Measurements from ENCODE around the gene UGGT1.

Gene UGGT1

DNA sequence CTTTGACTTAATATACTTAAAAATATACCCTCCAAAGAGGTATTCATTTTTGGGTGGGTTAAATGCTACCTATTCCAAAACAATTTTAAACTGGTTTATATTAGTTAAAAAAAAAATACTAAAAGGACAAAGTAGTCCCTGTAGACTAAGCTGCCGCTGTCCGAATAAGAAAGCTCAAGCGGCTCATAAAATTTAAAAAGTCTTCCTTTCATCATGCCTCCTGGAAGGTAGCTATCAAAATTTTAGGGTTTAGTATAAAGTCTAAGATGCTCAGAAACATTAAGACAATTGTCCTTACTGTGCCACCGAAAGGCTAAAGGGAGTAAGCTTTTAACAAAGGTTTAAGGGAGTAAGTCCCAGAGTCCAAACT, 440 bp upstream of the UGGT1 start:
- Mint-ChIP-seq H3K4me1 (ENCODE audit: low read depth) (peaks cover 35% of the 10 kb centered on the region), H3K27me3 (ENCODE audit: low read depth) (peaks cover 2% of the 10 kb centered on the region), H3K36me3 (ENCODE audit: low read depth) (peaks cover 20% of the 10 kb centered on the region), H3K4me3 (peak overlapping the region; percentile 91), H3K9me3 (no peaks in the 10 kb centered on the region), H3K27ac (peak overlapping the region; percentile 93)
- no peak for DNase-seq (ENCODE audit: low spot score)

DNA sequence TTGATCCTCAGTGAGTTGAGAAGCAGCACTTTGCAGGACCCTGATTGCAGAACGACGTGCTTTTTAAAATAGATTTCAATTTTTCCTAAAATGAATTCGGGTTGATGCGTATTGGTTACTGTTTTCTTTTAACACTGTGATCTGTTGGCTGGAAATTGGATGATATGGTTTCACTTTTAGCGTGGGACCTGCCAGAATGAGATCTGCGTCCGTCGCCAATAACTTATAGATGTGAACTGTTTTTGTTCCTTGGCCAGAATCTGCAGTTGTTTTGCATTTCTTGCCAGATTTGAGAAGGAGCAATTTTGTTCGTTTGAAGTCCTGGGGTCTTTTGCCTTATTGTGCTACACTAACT, 703 bp downstream of the UGGT1 start:
- no peak for DNase-seq (ENCODE audit: low spot score)
- Mint-ChIP-seq H3K9me3 (no peaks in the 10 kb centered on the region), H3K4me3 (peak overlapping the region; percentile 91), H3K4me1 (ENCODE audit: low read depth) (peaks cover 40% of the 10 kb centered on the region), H3K27me3 (ENCODE audit: low read depth) (no peaks in the 10 kb centered on the region), H3K27ac (peak overlapping the region; percentile 93), H3K36me3 (ENCODE audit: low read depth) (peaks cover 26% of the 10 kb centered on the region)

DNA sequence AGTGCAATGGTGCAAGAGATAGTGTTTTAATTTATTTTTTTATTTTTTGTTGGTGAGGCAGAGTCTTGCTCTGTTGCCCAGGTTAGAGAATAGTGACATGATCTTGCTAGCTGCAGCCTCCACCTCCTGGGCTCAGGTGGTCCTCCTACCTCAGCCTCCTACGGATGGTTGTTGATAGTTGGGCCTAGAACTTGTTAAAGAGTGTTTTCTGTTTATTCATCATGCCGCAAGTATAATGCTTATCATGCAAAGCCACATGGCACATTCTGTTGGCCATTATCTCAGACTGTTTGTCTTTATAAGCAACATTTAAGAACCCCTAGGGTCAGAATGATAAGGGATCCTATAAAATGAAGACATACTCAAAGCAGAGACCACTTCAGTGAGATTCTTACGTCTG, 1.7 kb downstream of the UGGT1 start:
- no peaks in the 10 kb centered on the region for H3K27me3 Mint-ChIP-seq (ENCODE audit: low read depth)
- no peaks in the 10 kb centered on the region for H3K9me3 Mint-ChIP-seq
- H3K36me3 Mint-ChIP-seq (ENCODE audit: low read depth), result peaks cover 33% of the 10 kb centered on the region
- DNase-seq (ENCODE audit: low spot score), result no peak
- H3K27ac Mint-ChIP-seq, result peak overlapping the region; percentile 36
- peak overlapping the region; percentile 91 for H3K4me3 Mint-ChIP-seq
- peaks cover 42% of the 10 kb centered on the region for H3K4me1 Mint-ChIP-seq (ENCODE audit: low read depth)

DNA sequence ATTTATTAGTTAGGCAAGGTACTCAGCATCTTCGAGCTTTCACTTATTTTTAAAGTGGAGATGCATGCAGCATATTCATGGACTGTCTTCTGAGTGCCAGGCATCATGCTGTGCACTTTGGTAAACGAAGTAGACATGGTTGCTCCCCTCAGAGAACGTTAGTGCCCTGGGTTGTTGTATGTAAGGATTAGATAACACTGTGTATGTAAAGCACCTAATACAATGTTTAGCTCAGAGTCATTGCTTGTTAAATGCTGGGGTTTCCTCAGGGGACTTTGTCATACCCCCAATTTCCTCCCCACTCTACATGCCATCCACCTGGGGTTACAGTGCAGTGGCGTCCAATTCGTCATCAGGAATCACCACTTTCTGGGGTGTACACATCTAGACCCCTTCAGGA, 2.8 kb downstream of the UGGT1 start:
- DNase-seq (ENCODE audit: low spot score), result no peak
- Mint-ChIP-seq H3K27me3 (ENCODE audit: low read depth) (no peaks in the 10 kb centered on the region), H3K9me3 (no peaks in the 10 kb centered on the region), H3K36me3 (ENCODE audit: low read depth) (peaks cover 43% of the 10 kb centered on the region), H3K4me1 (ENCODE audit: low read depth) (peaks cover 42% of the 10 kb centered on the region), H3K27ac (no peak overlapping the region), H3K4me3 (peak overlapping the region; percentile 91)

DNA sequence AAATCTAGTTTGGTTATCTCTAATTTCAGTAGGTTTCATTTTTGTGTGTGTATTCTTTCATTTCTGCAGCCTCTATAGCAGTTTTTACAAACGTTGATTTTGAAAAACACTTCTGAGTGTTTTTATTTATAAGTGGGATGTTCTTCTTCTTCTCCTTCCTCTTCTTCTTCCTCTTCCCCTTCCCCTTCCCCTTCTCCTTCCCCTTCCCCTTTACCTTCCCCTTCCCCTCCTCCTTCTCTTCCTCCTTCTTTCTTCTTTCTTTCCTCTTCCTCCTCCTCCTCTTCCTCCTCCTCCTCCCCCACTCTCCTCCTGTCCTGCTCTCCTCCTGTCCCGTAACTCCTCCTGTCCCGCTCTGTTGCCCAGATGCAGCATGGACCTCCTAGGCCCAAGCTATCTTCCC, 4.2 kb downstream of the UGGT1 start:
- H3K27ac Mint-ChIP-seq, result no peak overlapping the region

DNA sequence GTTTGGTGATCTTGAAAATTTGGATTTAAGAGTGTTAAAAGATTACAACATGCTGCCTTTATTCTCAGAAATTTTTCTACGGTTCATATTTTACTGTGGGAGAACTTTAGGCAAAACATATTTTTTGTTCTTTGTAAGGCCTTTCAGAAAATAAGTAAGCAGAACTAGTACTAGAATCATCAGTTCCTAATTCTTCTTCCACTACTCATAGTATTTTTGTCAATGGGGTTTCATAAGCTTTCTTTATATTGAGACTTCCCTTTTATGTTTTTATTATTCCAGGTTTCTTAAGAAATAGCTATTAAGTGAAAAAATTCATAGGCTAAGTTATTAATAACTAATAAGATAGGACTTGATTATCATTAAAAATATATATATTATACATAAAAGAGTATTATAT, 12.4 kb downstream of the UGGT1 start:
- peaks cover 14% of the 10 kb centered on the region for H3K4me1 Mint-ChIP-seq (ENCODE audit: low read depth)
- H3K27ac Mint-ChIP-seq, result no peak overlapping the region
- H3K36me3 Mint-ChIP-seq (ENCODE audit: low read depth), result peaks cover 47% of the 10 kb centered on the region
- DNase-seq (ENCODE audit: low spot score), result no peak
- H3K4me3 Mint-ChIP-seq, result no peak overlapping the region
- H3K27me3 Mint-ChIP-seq (ENCODE audit: low read depth), result no peaks in the 10 kb centered on the region
- no peaks in the 10 kb centered on the region for H3K9me3 Mint-ChIP-seq

More for the DNA sequence above, 4.2 kb downstream of the UGGT1 start:
- H3K4me1 Mint-ChIP-seq (ENCODE audit: low read depth), result peaks cover 36% of the 10 kb centered on the region
- H3K27me3 Mint-ChIP-seq (ENCODE audit: low read depth), result no peaks in the 10 kb centered on the region
- H3K36me3 Mint-ChIP-seq (ENCODE audit: low read depth), result peaks cover 47% of the 10 kb centered on the region
- no peaks in the 10 kb centered on the region for H3K9me3 Mint-ChIP-seq
- DNase-seq (ENCODE audit: low spot score), result no peak
- no peak overlapping the region for H3K4me3 Mint-ChIP-seq

DNA sequence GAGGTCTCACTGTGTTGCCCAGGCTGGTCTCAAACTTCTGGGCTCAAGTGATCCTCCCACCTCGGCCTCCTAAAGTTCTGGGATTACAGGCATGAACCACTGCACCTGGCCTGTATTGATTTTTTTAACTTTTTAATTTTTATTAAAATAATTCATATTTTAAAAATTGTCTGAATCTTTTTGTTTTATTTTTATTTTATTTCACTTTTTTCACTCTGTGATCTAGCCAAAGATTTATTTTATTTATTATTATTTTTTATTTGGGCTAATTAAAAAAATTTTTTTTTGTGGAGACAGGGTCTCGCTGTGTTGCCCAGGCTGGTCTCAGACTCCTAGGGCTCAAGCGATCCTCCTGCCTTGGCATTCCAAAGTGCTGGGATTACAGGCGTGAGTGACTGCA, 14.1 kb downstream of the UGGT1 start:
- Mint-ChIP-seq H3K4me3 (no peak overlapping the region), H3K36me3 (ENCODE audit: low read depth) (peaks cover 44% of the 10 kb centered on the region), H3K27me3 (ENCODE audit: low read depth) (no peaks in the 10 kb centered on the region), H3K9me3 (no peaks in the 10 kb centered on the region), H3K27ac (no peak overlapping the region), H3K4me1 (ENCODE audit: low read depth) (peaks cover 14% of the 10 kb centered on the region)
- no peak for DNase-seq (ENCODE audit: low spot score)

DNA sequence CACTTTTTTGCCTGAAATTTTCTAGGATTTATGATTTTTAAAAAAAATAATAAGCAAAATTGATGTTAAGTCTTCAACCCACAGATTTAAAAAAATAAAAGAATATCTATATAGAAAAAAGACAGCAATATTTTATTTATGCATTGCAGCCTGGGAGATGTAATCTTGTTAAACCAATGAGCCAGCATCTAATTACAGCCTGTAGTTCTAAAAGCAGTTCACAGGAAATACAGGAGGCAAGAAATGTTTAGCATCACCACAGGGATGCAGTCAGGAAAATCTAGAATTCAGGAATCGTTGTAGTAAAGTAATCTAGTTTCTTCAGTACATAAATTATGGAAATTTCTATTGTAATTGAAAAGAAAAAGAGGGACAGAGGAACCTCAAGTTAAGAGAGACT, 17.2 kb downstream of the UGGT1 start:
- Mint-ChIP-seq H3K27ac (no peak overlapping the region), H3K36me3 (ENCODE audit: low read depth) (peaks cover 35% of the 10 kb centered on the region), H3K4me1 (ENCODE audit: low read depth) (peaks cover 2% of the 10 kb centered on the region)

DNA sequence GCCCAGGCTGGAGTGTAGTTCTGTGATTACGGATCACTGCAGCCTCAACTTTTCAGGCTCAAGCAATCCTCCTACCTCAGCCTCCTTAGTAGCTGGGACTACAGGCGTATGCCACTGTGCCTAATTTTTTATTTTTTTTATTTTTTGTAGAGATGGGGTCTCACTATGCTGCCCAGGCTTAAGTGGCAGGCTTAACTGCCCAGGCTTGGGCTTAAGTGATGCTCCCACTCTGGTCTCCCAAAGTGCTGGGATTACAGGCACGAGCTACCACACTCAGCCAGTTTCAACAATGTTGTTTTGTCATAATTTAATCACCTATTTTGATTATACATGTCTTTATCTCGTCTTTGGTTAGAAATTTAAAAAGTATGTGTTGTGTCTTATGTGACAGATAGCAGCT, 18.2 kb downstream of the UGGT1 start:
- no peaks in the 10 kb centered on the region for H3K9me3 Mint-ChIP-seq
- H3K4me3 Mint-ChIP-seq, result no peak overlapping the region
- no peak overlapping the region for H3K27ac Mint-ChIP-seq
- H3K27me3 Mint-ChIP-seq (ENCODE audit: low read depth), result no peaks in the 10 kb centered on the region
- H3K4me1 Mint-ChIP-seq (ENCODE audit: low read depth), result no peaks in the 10 kb centered on the region
- no peak for DNase-seq (ENCODE audit: low spot score)
- peaks cover 34% of the 10 kb centered on the region for H3K36me3 Mint-ChIP-seq (ENCODE audit: low read depth)

More for the DNA sequence above, 17.2 kb downstream of the UGGT1 start:
- Mint-ChIP-seq H3K27me3 (ENCODE audit: low read depth) (no peaks in the 10 kb centered on the region), H3K9me3 (no peaks in the 10 kb centered on the region), H3K4me3 (no peak overlapping the region)
- DNase-seq (ENCODE audit: low spot score), result no peak

DNA sequence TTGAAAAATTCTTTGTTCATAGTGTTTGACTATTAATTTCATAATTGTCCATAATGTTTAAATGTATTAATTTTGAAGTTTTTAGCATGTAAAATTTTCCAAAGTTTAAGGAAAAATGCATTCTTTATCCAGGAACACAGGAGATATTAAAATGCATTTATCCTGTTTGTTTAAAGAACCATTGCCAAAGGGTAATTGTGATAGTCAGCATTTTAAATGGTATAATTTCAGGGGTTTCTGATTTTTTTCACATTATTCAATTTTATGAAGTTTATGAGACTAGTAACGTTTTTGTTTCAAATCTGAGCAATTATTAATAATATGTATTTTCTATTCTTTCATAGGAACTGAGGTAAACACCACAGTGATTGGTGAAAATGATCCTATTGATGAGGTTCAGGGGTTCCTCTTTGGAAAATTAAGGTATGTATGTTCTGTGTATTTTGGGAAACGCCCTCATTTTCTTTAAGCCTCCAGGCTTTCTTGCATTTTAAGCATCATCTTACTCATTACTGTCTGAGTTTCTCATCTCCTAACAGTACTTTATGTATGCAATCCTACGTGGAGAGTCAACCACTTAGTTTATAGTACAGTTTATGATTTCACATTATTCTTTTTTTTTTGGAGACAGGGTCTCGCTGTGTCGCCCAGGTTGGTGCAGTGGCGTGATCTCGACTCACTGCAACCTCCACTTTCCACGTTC, 25.1 kb downstream of the UGGT1 start:
- Mint-ChIP-seq H3K27me3 (ENCODE audit: low read depth) (no peaks in the 10 kb centered on the region), H3K4me3 (no peak overlapping the region), H3K27ac (no peak overlapping the region), H3K9me3 (no peaks in the 10 kb centered on the region), H3K36me3 (ENCODE audit: low read depth) (peaks cover 62% of the 10 kb centered on the region), H3K4me1 (ENCODE audit: low read depth) (no peaks in the 10 kb centered on the region)
- no peak for DNase-seq (ENCODE audit: low spot score)

DNA sequence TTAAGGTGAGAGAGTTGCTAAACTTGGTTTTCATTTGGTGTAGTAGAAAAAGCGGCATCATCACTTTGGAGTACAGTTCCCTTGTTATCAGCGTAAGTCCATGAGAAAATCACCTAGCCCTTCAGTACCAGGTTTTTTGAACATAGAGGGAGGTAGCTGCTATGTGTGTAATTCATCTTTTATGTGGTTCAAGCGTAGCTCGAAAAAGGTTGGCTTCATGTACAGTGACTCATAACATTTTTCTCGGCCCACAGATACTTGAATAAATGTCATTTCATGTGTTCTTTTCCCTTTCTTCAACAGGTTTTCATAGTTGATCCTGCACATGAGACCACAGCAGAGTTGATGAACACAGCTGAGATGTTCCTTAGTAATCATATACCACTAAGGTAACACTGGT, 43.6 kb downstream of the UGGT1 start:
- Mint-ChIP-seq H3K36me3 (ENCODE audit: low read depth) (peaks cover 64% of the 10 kb centered on the region), H3K27me3 (ENCODE audit: low read depth) (no peaks in the 10 kb centered on the region), H3K4me1 (ENCODE audit: low read depth) (no peaks in the 10 kb centered on the region), H3K4me3 (no peak overlapping the region), H3K27ac (no peak overlapping the region), H3K9me3 (no peaks in the 10 kb centered on the region)
- DNase-seq (ENCODE audit: low spot score), result no peak

DNA sequence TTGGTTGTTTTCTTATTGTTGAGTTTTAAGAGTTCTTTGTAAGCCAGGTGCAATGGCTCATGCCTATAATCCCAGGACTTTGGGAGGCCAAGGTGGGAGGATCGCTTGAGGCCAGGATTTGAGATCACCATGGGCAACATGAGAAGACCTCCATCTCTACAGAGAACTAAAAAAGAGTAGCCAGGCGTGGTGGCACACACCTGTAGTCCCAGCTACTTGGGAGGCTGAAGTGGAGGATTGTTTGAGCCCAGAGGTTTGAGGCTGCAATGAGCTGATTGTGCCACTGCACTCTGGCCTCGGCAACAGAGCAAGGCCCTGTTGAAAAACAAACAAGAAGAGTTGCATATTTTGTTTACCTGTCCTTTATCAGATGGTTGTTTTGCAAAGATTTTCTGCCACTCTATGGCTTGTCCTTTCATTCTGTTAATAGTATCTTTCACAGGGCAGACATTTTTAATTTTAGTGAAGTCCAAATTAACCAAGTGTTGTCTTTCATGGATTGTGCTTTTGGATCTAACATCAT, 46.2 kb downstream of the UGGT1 start:
- peaks cover 58% of the 10 kb centered on the region for H3K36me3 Mint-ChIP-seq (ENCODE audit: low read depth)
- H3K9me3 Mint-ChIP-seq, result no peaks in the 10 kb centered on the region
- H3K27ac Mint-ChIP-seq, result no peak overlapping the region
- H3K4me1 Mint-ChIP-seq (ENCODE audit: low read depth), result no peaks in the 10 kb centered on the region
- no peak for DNase-seq (ENCODE audit: low spot score)
- H3K4me3 Mint-ChIP-seq, result no peak overlapping the region
- H3K27me3 Mint-ChIP-seq (ENCODE audit: low read depth), result no peaks in the 10 kb centered on the region

DNA sequence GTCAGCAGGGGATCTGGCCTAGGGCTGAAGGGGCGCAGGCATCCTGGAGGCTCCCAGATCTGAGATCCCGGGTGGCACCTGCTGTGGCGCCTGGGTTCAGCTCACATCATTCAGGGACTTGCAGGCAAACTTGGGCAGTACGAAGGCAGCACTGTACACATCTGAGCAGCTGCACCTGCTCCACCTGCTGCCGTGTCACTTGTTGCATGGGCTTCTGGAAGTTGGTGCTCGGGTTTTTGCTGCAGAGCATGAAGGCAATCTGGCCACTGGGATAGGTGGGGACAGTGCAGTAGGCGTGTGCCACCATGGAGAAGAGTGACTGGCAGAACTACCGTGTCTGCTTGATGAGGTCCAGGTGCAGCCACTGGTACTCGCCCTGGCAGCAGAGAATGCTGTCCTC, 48.6 kb downstream of the UGGT1 start:
- no peak for DNase-seq (ENCODE audit: low spot score)
- H3K36me3 Mint-ChIP-seq (ENCODE audit: low read depth), result peaks cover 50% of the 10 kb centered on the region
- no peaks in the 10 kb centered on the region for H3K27me3 Mint-ChIP-seq (ENCODE audit: low read depth)
- H3K27ac Mint-ChIP-seq, result no peak overlapping the region
- no peaks in the 10 kb centered on the region for H3K9me3 Mint-ChIP-seq
- H3K4me1 Mint-ChIP-seq (ENCODE audit: low read depth), result no peaks in the 10 kb centered on the region
- H3K4me3 Mint-ChIP-seq, result no peak overlapping the region

DNA sequence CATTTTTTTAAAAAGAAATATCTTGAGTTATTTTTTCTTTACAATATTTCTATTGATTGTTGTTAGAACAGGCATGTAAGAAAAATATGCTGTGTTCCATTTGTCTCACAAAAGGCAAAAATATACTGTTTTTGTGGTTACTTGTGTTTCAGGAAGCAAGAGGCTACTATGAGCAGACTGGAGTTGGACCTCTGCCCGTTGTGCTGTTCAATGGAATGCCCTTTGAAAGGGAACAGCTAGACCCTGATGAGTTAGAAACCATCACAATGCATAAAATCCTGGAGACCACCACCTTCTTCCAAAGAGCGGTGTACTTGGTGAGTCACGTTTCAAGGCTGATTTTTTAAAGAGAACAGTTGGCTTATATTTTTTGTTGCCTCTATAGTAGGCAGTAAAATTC, 54.7 kb downstream of the UGGT1 start:
- peaks cover 36% of the 10 kb centered on the region for H3K36me3 Mint-ChIP-seq (ENCODE audit: low read depth)
- no peaks in the 10 kb centered on the region for H3K27me3 Mint-ChIP-seq (ENCODE audit: low read depth)
- no peaks in the 10 kb centered on the region for H3K9me3 Mint-ChIP-seq
- H3K4me3 Mint-ChIP-seq, result no peak overlapping the region
- no peak overlapping the region for H3K27ac Mint-ChIP-seq
- no peaks in the 10 kb centered on the region for H3K4me1 Mint-ChIP-seq (ENCODE audit: low read depth)
- DNase-seq (ENCODE audit: low spot score), result no peak

DNA sequence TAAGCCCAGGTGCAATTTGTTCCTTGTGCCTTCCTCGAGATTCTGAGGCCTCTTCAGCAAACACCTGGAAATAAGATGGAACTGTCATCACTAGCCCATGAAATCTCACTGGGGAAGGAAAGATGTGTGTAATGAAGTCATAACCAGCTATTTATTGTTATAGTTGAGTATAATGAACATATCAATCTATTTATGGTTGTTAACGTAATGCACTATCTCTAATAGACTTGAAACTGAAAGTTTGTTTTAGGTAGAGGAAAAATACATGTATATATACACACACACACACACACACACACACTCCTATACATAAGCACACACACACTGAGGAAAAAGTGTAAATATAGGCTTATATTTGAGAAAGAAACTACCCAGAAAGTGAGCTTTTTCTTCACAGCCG, 62.8 kb downstream of the UGGT1 start:
- H3K36me3 Mint-ChIP-seq (ENCODE audit: low read depth), result peaks cover 39% of the 10 kb centered on the region
- no peak overlapping the region for H3K27ac Mint-ChIP-seq
- H3K4me3 Mint-ChIP-seq, result no peak overlapping the region
- H3K27me3 Mint-ChIP-seq (ENCODE audit: low read depth), result no peaks in the 10 kb centered on the region
- peaks cover 3% of the 10 kb centered on the region for H3K4me1 Mint-ChIP-seq (ENCODE audit: low read depth)
- no peak for DNase-seq (ENCODE audit: low spot score)
- no peaks in the 10 kb centered on the region for H3K9me3 Mint-ChIP-seq

Measured in T-helper 2 cell treated with Interferon-gamma antibody and Interleukin-4, amounts not matched to agents 5 μg/mL and 100 μg/mL, for 36 hours (primary cell).